ENCODE data around the gene IER5.

DNA sequence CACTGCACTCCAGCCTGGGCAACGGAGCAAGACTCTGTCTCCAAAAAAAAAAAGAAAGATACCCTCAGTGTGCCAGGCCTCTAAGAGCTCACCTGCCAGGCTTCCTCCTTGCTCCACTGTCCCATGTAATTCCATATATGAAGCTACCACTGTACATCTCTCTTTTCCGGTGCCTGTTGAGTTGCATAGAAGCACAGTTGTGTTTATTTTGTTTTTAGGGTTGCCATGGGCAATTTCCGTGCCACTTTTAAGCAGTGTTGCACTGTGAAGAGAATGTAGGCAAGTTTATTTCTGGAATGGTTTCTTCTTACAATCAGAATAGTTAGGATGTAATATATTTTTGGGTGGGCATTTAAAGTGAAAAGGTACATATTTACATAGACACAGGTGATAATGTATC lies 31.4 kb upstream of the IER5 start:
- no peak for TF ChIP-seq CTCF (IDR thresholded peaks at IDR 0.05)
- no peak for TF ChIP-seq POLR2A (IDR thresholded peaks at IDR 0.05)
